Dedifferentiated amniotic fluid mesenchymal stem cell (primary cell): ENCODE measurements around the gene MAP7.

Experiments used
- DNase-seq: peaks from one replicate; pipeline ENCODE4 v3.0.0-alpha.2; 2016; ENCODE audit errors: extremely low spot score

Gene MAP7

DNA sequence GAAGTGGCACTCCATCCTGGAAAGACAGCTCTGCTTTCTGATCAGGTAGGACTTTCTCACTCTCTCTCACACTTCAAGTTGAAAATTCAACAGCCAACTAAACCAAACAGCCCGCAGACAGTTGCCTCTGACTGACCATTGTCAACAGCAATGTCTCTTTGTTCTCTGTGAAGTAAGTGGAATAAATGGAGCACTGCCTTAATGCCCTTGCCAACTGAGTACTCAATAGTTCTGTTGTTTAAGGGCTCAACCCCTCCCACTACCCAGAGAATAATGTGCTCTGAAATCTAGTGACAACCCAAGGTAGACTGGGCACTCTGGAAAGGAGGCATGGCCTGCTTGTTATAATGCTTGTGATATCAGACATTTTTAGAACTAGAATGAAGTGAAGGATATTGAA, 243.8 kb downstream of the MAP7 start:
- DNase-seq: no peak

DNA sequence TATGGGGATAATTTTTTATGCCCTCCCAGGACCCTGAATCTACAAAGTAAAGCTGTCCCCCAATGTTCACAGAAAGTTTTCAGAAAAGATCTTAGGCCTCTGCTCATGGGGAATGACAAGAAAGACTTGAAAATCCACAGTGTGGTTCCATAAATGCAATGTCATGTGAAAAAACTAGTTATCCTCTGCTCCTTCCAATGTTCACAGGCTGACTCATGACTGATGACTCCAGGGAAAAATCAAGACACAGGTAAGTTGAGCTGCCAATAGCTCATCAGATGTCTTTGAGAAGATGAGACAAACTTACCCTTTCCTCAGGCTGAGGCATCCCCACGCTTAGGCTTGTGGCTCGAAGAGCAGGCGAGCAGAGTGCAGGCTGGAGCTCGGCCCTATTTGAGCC, 245.8 kb downstream of the MAP7 start:
- DNase-seq: no peak

DNA sequence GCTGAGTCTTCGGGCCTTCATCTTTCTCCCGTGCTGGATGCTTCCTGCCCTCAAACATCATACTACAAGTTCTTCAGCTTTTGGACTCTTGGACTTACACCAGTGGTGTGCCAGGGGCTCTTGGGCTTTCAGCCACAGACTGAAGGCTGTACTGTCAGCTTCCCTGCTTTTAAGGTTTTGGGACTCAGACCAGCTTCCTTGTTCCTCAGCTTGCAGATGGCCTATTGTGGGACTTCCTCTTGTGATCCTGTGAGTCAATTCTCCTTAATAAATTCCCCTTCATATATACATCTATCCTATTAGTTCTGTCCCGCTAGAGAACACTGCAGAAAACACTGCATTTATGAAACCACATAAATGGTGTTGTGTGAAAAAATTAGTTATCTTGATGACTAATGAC, 246.7 kb downstream of the MAP7 start:
- no peak for DNase-seq

DNA sequence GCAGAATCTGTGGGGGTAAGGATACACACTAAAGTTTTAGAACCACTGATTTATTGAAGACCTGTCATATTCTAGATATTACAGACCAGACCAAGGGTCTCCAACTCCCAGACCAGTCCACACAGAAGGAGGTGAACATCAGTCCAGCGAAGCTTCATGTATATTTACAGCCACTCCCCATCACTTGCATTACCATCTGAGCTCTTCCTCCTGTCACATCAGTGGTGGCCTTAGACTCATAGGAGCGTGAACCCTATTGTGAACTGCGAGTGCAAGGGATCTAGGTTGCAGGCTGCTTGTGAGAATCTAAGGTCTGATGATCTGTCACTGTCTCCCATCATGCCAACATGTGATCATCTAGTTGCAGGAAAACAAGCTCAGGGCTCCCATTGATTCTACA, 255.6 kb downstream of the MAP7 start:
- no peak for DNase-seq
